Colonic mucosa (tissue), 4 donors: ENCODE data around the gene DHRSX. TPM values are rescaled to one million over a fixed set of nuclear protein-coding genes. Genes with fewer than 3 reads are reported as not detected.
"Not testable (repeated sequence)": the region's sequence is repeated elsewhere in the genome, so short reads cannot be mapped to it uniquely, and the experiment has no call there.

Source experiments
- DNase-seq: peaks from one replicate; pipeline ENCODE4 v3.0.0-alpha.2; 2020
- H3K27ac ChIP-seq: fragments of 200-600 bp; one replicate; pipeline ENCODE4 v1.8.0; 2021
- H3K27me3 ChIP-seq: fragments of 200-600 bp; one replicate; pipeline ENCODE4 v1.8.0; 2021
- H3K36me3 ChIP-seq: fragments of 200-600 bp; one replicate; pipeline ENCODE4 v1.8.0; 2021
- H3K4me1 ChIP-seq: fragments of 200-600 bp; one replicate; pipeline ENCODE4 v1.8.0; 2021; ENCODE audit warnings: mild to moderate bottlenecking
- H3K4me3 ChIP-seq: fragments of 200-600 bp; one replicate; pipeline ENCODE4 v1.8.0; 2021
- H3K9ac ChIP-seq, 2 donors: one replicate each; pipeline ENCODE4 v1.7.0; 2013; ENCODE audit warnings: control low read depth in 2 of 2, low read depth in 2 of 2, low read length in 2 of 2
- H3K9me3 ChIP-seq: fragments of 200-600 bp; one replicate; pipeline ENCODE4 v1.8.0; 2021
- intact Hi-C: fragments of 100-400 bp; cut with DNase I; formaldehyde crosslinking; loops from one replicate; pipeline ENCODE4 v1.14.1; 2022
- total RNA-seq, 2 donors: library from RNA; stranded (reverse); fragmentation: NEBNext Ultra II Directional in 1 of 2; extraction: Animal tissue kit (Norgen Biotek cat#: 25700) in 1 of 2; gene quantifications; one replicate each; pipeline ENCODE4 v1.2.1, GENCODE V29; 2021
- TF ChIP-seq, protein P1 (sequence below): fragments of 200-600 bp; IDR thresholded peaks from one replicate; pipeline ENCODE4 v1.8.0; 2022; ENCODE audit warnings: antibody characterized with exemption, mild to moderate bottlenecking
- donor health status: healthy.
- donor health status: DM: no; HTN: no; CAD: no.
- donor health status: DM: no; HTN: no; CAD: no.

The DHRSX gene
- total RNA-seq, 2 donors from 2014 or later = 28.6 to 43.3 TPM

GRCh38 chrX:2508648-2509335 is 8.0 kb upstream of the DHRSX start:
- TF ChIP-seq, protein P1, sequence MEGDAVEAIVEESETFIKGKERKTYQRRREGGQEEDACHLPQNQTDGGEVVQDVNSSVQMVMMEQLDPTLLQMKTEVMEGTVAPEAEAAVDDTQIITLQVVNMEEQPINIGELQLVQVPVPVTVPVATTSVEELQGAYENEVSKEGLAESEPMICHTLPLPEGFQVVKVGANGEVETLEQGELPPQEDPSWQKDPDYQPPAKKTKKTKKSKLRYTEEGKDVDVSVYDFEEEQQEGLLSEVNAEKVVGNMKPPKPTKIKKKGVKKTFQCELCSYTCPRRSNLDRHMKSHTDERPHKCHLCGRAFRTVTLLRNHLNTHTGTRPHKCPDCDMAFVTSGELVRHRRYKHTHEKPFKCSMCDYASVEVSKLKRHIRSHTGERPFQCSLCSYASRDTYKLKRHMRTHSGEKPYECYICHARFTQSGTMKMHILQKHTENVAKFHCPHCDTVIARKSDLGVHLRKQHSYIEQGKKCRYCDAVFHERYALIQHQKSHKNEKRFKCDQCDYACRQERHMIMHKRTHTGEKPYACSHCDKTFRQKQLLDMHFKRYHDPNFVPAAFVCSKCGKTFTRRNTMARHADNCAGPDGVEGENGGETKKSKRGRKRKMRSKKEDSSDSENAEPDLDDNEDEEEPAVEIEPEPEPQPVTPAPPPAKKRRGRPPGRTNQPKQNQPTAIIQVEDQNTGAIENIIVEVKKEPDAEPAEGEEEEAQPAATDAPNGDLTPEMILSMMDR = no peak
- Histone ChIP-seq H3K27me3 (no peaks in the 10 kb centered on the region), H3K27ac (no peak overlapping the region), H3K36me3 (no peaks in the 10 kb centered on the region), H3K4me3 (no peak overlapping the region), H3K4me1 (peaks cover 4% of the 10 kb centered on the region), H3K9me3 (no peaks in the 10 kb centered on the region), H3K9ac (no peak overlapping the region)
- DNase-seq = no peak
- intact Hi-C loops = loop anchor here (10.0 kb wide), 1 partner anchor 106 kb away; no protein-coding TSS in a partner anchor

DNA sequence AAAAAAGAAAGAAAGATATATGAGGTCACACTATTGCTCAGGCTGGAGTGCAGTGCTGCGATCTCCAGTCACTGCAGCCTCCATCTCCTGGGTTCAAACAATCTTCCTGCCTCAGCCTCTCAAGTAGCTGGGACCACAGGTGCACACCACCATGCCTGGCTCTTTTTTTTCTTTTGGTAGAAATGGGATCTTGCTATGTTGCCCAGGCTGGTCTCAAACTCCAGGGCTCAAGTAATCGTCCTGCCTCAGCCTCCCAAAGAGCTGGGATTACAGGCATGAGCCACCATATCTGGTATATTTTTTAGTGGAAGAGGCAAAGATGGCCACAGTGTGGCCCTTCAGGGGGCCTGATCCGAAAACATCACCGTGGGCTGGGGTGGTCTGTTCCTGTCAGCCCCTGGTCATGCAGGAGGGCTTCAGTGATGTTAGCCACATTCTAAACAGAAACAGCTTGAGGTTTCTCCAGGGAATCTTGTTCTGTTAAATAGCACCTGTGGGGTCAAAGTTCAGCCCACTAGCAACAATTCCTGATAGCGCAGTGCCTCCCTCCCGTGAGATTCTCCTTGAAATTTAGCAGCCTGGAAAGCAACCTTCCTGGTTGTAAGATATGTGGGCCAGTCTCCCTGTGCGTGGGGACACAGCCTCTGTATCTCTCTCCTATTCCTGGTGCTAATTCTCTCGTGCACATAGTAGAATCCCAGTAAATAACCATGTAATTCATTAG is 7.3 kb upstream of the DHRSX start:
- Histone ChIP-seq H3K27me3 (no peaks in the 10 kb centered on the region), H3K4me1 (peaks cover 4% of the 10 kb centered on the region), H3K27ac (no peak overlapping the region), H3K9ac (no peak overlapping the region), H3K4me3 (no peak overlapping the region), H3K36me3 (no peaks in the 10 kb centered on the region), H3K9me3 (no peaks in the 10 kb centered on the region)
- TF ChIP-seq, protein P1 = no peak
- intact Hi-C loops = loop anchor here (10.0 kb wide), 1 partner anchor 107 kb away; no protein-coding TSS in a partner anchor
- DNase-seq = peak; percentile 49

DNA sequence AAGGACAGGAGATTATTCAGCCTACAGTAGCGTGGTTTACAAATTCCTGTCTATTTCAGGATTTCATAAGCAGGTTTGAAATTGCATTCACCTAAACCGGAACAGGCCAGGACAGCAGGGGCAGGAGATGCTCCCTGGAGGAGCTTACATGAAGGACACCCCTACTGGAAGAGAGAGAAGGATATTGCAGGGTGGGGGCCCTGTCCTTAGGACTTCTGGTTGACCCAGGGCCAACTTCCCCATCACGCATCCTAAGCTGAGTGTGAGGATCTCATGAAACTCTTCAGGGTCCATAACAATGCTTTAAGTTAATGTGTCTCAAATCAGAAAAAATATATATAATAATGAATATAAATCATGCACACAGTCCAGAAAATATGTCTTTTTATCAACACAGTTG is 6.4 kb upstream of the DHRSX start:
- H3K27me3 ChIP-seq = no peaks in the 10 kb centered on the region
- no peaks in the 10 kb centered on the region for H3K9me3 ChIP-seq
- no peak for DNase-seq
- no peak overlapping the region for H3K4me3 ChIP-seq
- no peak overlapping the region for H3K9ac ChIP-seq
- H3K4me1 ChIP-seq = peaks cover 4% of the 10 kb centered on the region
- H3K27ac ChIP-seq = no peak overlapping the region
- TF ChIP-seq, protein P1 = no peak
- intact Hi-C loops = loop anchor here (10.0 kb wide), 1 partner anchor 108 kb away; no protein-coding TSS in a partner anchor
- H3K36me3 ChIP-seq = no peaks in the 10 kb centered on the region

- not testable (repeated sequence) for DNase-seq, H3K9me3 ChIP-seq, H3K9ac ChIP-seq, H3K36me3 ChIP-seq, H3K27ac ChIP-seq, H3K4me1 ChIP-seq, H3K27me3 ChIP-seq, H3K4me3 ChIP-seq
- intact Hi-C loops = loop anchor here (10.0 kb wide), 1 partner anchor 109 kb away; no protein-coding TSS in a partner anchor
Measured at GRCh38 chrX:2505341-2505740, 4.6 kb upstream of the DHRSX start.

- Histone ChIP-seq H3K36me3 (no peaks in the 10 kb centered on the region), H3K9me3 (no peaks in the 10 kb centered on the region), H3K4me1 (peaks cover 4% of the 10 kb centered on the region), H3K4me3 (no peak overlapping the region), H3K27me3 (no peaks in the 10 kb centered on the region), H3K9ac (no peak overlapping the region), H3K27ac (no peak overlapping the region)
- intact Hi-C loops = loop anchor here (5.0 to 10.0 kb wide), 2 partner anchors 93 to 110 kb away; no protein-coding TSS in a partner anchor
- peak; percentile 55 for DNase-seq
- TF ChIP-seq, protein P1 = no peak
Measured at GRCh38 chrX:2504706-2505332, 4.0 kb upstream of the DHRSX start.
